Lower lobe of right lung (tissue), 2 donors: ENCODE measurements around the gene STAT4. TPM values are rescaled to one million over a fixed set of nuclear protein-coding genes. Genes with fewer than 3 reads are reported as not detected.

Experiments
- ATAC-seq, 2 donors: fragments of 200-7000 bp; cut with Tn5 transposase; one replicate each; pipeline ENCODE4 v1.9.1; 2020 to 2022; ENCODE audit warnings: mild to moderate bottlenecking in 2 of 2, moderate library complexity in 2 of 2
- DNase-seq: peaks from one replicate; pipeline ENCODE4 v3.0.0-alpha.2; 2020
- H3K27ac ChIP-seq: fragments of 200-600 bp; one replicate; pipeline ENCODE4 v1.8.0; 2022
- H3K27me3 ChIP-seq: fragments of 200-600 bp; one replicate; pipeline ENCODE4 v1.8.0; 2022; ENCODE audit warnings: low read depth
- H3K36me3 ChIP-seq: fragments of 200-600 bp; one replicate; pipeline ENCODE4 v1.8.0; 2022; ENCODE audit warnings: mild to moderate bottlenecking
- H3K4me1 ChIP-seq: fragments of 200-600 bp; one replicate; pipeline ENCODE4 v1.8.0; 2022
- H3K4me3 ChIP-seq: fragments of 200-600 bp; one replicate; pipeline ENCODE4 v1.8.0; 2022; ENCODE audit warnings: mild to moderate bottlenecking
- H3K9me3 ChIP-seq: fragments of 200-600 bp; one replicate; pipeline ENCODE4 v1.8.0; 2022
- CTCF ChIP-seq: fragments of 200-600 bp; IDR thresholded peaks from one replicate; pipeline ENCODE4 v1.8.0; 2022; ENCODE audit warnings: antibody characterized with exemption, mild to moderate bottlenecking
- intact Hi-C: fragments of 100-400 bp; cut with DNase I; formaldehyde crosslinking; loops from one replicate; pipeline ENCODE4 v1.11.0; 2022
- total RNA-seq: library from RNA; stranded (reverse); fragmentation: NEBNext Ultra II Directional; extraction: Animal tissue kit (Norgen Biotek cat#: 25700); gene quantifications from one replicate; pipeline ENCODE4 v1.2.1, GENCODE V29; 2021
- donor health status: DM: no; HTN: yes; CAD: no; lungs with severe emphysema.

STAT4 gene
- total RNA-seq, 1 donor from 2014 or later, result 5.8 TPM

- Histone ChIP-seq H3K4me1 (no peaks in the 10 kb centered on the region), H3K36me3 (no peaks in the 10 kb centered on the region), H3K4me3 (no peak overlapping the region), H3K27ac (no peak overlapping the region), H3K27me3 (no peaks in the 10 kb centered on the region), H3K9me3 (no peaks in the 10 kb centered on the region)
- ATAC-seq, result no peak
- DNase-seq, result no peak
- intact Hi-C loops, result no loop called here
- no peak for TF ChIP-seq CTCF
These were observed 33.7 kb upstream of the STAT4 start for GRCh38 chr2:191184457-191184856.

- ATAC-seq, result peak; percentile 29 to 82
- TF ChIP-seq CTCF, result no peak
- Histone ChIP-seq H3K4me1 (peaks cover 1% of the 10 kb centered on the region), H3K27ac (no peak overlapping the region), H3K27me3 (no peaks in the 10 kb centered on the region), H3K9me3 (no peaks in the 10 kb centered on the region), H3K36me3 (no peaks in the 10 kb centered on the region), H3K4me3 (no peak overlapping the region)
- intact Hi-C loops, result no loop called here
- DNase-seq, result no peak
These were observed 32.7 kb upstream of the STAT4 start for GRCh38 chr2:191183516-191183915.

GRCh38 chr2:191183081-191183480 lies 32.3 kb upstream of the STAT4 start:
- H3K27me3 ChIP-seq, result no peaks in the 10 kb centered on the region
- TF ChIP-seq CTCF, result no peak
- H3K27ac ChIP-seq, result no peak overlapping the region
- ATAC-seq (no peak), DNase-seq (no peak)
- H3K4me1 ChIP-seq, result peaks cover 5% of the 10 kb centered on the region
- H3K4me3 ChIP-seq, result no peak overlapping the region
- H3K9me3 ChIP-seq, result no peaks in the 10 kb centered on the region
- intact Hi-C loops, result no loop called here
- H3K36me3 ChIP-seq, result no peaks in the 10 kb centered on the region

GRCh38 chr2:191180713-191181112 lies 29.9 kb upstream of the STAT4 start:
- TF ChIP-seq CTCF, result no peak
- H3K36me3 ChIP-seq, result no peaks in the 10 kb centered on the region
- DNase-seq (no peak), ATAC-seq (no peak)
- peaks cover 7% of the 10 kb centered on the region for H3K4me1 ChIP-seq
- H3K27me3 ChIP-seq, result no peaks in the 10 kb centered on the region
- no peak overlapping the region for H3K27ac ChIP-seq
- H3K4me3 ChIP-seq, result no peak overlapping the region
- no peaks in the 10 kb centered on the region for H3K9me3 ChIP-seq
- intact Hi-C loops, result no loop called here

GRCh38 chr2:191180276-191180675 lies 29.5 kb upstream of the STAT4 start:
- ATAC-seq, result no peak

More at GRCh38 chr2:191180276-191180675, 29.5 kb upstream of the STAT4 start:
- Histone ChIP-seq H3K9me3 (no peaks in the 10 kb centered on the region), H3K27me3 (no peaks in the 10 kb centered on the region), H3K27ac (no peak overlapping the region), H3K4me1 (peaks cover 7% of the 10 kb centered on the region), H3K4me3 (no peak overlapping the region), H3K36me3 (no peaks in the 10 kb centered on the region)
- no peak for DNase-seq
- intact Hi-C loops, result no loop called here
- no peak for TF ChIP-seq CTCF
